GM12875 (cell line): ENCODE data around the gene HS3ST2.

Experiments
- H3K4me3 ChIP-seq: one replicate; pipeline ENCODE4 v1.5.1; 2011; ENCODE audit warnings: low read depth, low read length, control low read depth
- CTCF ChIP-seq: IDR thresholded peaks from 2 replicates; pipeline ENCODE4 v1.5.1; 2011; ENCODE audit warnings: low read depth, mild to moderate bottlenecking, control low read depth, inconsistent platforms, low read length, moderate library complexity, borderline replicate concordance; ENCODE audit not compliant: insufficient read depth

Gene HS3ST2

GRCh38 chr16:22788193-22788530 lies 25.8 kb upstream of the HS3ST2 start:
- no peak for TF ChIP-seq CTCF
- no peak overlapping the region for H3K4me3 ChIP-seq

- H3K4me3 ChIP-seq = no peak overlapping the region
- TF ChIP-seq CTCF = no peak
Measured at GRCh38 chr16:22789281-22789945, 24.5 kb upstream of the HS3ST2 start.

GRCh38 chr16:22797551-22797950 lies 16.4 kb upstream of the HS3ST2 start:
- no peak overlapping the region for H3K4me3 ChIP-seq
- no peak for TF ChIP-seq CTCF

- H3K4me3 ChIP-seq = no peak overlapping the region
- TF ChIP-seq CTCF = no peak
Measured at GRCh38 chr16:22799113-22799512, 14.8 kb upstream of the HS3ST2 start.

- no peak overlapping the region for H3K4me3 ChIP-seq
- no peak for TF ChIP-seq CTCF
Measured at GRCh38 chr16:22804893-22805292, 9.1 kb upstream of the HS3ST2 start.

- no peak overlapping the region for H3K4me3 ChIP-seq
- no peak for TF ChIP-seq CTCF
Measured at GRCh38 chr16:22805326-22805725, 8.6 kb upstream of the HS3ST2 start.

GRCh38 chr16:22806811-22807210 lies 7.2 kb upstream of the HS3ST2 start:
- TF ChIP-seq CTCF = no peak
- H3K4me3 ChIP-seq = no peak overlapping the region
